ENCODE data around the gene TNFAIP1.
"Not testable (repeated sequence)": the region's sequence is repeated elsewhere in the genome, so short reads cannot be mapped to it uniquely, and the experiment has no call there.

TNFAIP1 gene

DNA sequence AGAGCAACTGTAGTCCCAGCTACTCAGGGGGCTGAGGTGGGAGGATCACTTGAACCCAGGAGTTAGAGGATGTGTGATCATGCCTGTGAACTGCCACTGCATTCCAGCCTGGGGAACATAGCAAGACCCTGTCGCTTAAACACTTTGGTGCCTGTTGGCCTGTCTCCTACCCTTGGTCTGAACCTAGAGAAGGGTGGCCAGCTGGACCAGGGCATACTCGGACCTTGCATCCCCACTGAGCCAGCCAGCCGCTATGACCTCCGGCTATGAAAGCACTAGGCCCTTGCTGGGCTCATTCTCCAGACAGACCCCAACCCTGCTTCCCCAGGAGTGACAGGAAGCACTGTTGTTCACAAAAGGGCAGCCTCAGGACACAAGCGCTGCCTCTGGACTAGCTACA is 4.9 kb upstream of the TNFAIP1 start:
- DNase-seq (no peak), ATAC-seq (replicated peaks) (no peak)
- H3K36me3 Mint-ChIP-seq (ENCODE audit: insufficient read depth) = peaks cover 47% of the 10 kb centered on the region
- H3K4me3 Mint-ChIP-seq = no peak overlapping the region
- no peaks in the 10 kb centered on the region for H3K9me3 Mint-ChIP-seq
- H3K27ac Mint-ChIP-seq = no peak overlapping the region
- no peaks in the 10 kb centered on the region for H3K27me3 Mint-ChIP-seq
- peaks cover 10 to 21% of the 10 kb centered on the region in 2 donors for H3K4me1 Mint-ChIP-seq (ENCODE audit: low read depth in 2 of 2)

DNA sequence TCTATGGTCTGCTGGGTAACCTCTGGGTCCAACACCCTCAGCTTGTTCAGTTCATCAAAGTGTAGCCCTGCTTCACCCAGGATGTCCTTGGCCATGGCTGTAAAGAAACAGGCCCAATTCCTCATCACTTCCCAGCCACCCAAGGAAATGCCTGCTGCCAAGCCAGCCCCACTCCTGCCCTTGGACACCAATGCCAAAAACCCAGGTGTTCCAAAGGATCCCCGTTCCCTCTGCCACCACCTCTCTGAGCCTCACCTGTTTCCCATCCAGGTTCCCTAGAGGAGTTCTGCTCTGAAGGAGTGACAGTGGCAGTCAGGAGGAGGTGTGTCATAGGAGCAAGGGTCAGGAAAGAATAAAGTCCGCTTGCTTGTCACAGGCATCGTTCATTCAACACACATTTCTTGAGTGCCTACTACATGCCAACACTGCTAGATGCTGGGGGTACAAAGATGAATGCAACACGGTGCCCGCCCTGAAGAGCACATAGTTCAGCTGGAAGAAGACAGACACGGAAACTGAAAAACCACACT is 3.6 kb upstream of the TNFAIP1 start:
- H3K27ac Mint-ChIP-seq = peak overlapping the region in 1 of 2 donors; percentile 59
- H3K9me3 Mint-ChIP-seq = no peaks in the 10 kb centered on the region
- peaks cover 17 to 25% of the 10 kb centered on the region in 2 donors for H3K4me1 Mint-ChIP-seq (ENCODE audit: low read depth in 2 of 2)
- H3K27me3 Mint-ChIP-seq = no peaks in the 10 kb centered on the region
- DNase-seq (no peak), ATAC-seq (replicated peaks) (no peak)
- no peak overlapping the region for H3K4me3 Mint-ChIP-seq
- H3K36me3 Mint-ChIP-seq (ENCODE audit: insufficient read depth) = peaks cover 49% of the 10 kb centered on the region

DNA sequence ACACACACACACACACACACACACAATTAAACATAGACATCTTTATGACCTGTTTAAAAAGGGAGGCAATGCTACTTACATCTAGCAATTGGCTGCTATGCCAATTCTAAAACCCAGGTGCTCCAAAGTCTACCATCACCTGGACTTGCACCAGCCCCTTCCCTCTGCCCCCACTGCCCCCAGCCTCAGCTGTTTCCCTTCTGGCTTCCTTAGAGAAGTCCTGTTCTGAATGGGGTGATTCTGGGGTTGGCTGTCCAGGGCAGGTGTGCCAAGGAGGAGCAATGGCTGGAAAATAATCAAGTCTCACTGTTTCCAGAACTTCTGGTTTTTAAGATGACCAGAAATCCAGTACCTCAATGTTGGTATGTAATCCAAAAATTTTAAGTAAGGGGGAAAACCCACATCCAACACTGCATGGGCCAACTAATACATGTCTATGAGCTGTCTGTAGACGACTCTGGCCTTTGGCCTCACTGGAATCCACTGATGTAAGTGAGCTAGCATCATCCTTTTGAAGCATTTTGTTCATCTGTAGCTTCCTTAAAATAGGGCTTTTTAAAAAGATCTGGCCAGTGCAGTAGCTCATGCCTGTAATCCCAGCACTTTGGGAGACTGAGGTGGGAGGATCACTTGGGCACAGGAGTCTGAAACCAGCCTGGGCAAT is 2.3 kb upstream of the TNFAIP1 start:
- ATAC-seq (replicated peaks) (no peak), DNase-seq (no peak)
- Mint-ChIP-seq H3K9me3 (no peaks in the 10 kb centered on the region), H3K27me3 (no peaks in the 10 kb centered on the region), H3K4me3 (peak overlapping the region in 1 of 2 donors; percentile 99), H3K36me3 (ENCODE audit: insufficient read depth) (peaks cover 42% of the 10 kb centered on the region), H3K4me1 (ENCODE audit: low read depth in 2 of 2) (peaks cover 28 to 30% of the 10 kb centered on the region in 2 donors), H3K27ac (peak overlapping the region; percentile 98)

- Mint-ChIP-seq H3K9me3 (no peaks in the 10 kb centered on the region), H3K27ac (peak overlapping the region; percentile 98), H3K4me3 (peak overlapping the region; percentile 94 to 99), H3K36me3 (ENCODE audit: insufficient read depth) (peaks cover 37% of the 10 kb centered on the region), H3K4me1 (ENCODE audit: low read depth in 2 of 2) (peaks cover 32 to 36% of the 10 kb centered on the region in 2 donors), H3K27me3 (no peaks in the 10 kb centered on the region)
- no peak for DNase-seq
- no peak for ATAC-seq (replicated peaks)
Measured at GRCh38 chr17:28334171-28334570, 1.4 kb upstream of the TNFAIP1 start.

GRCh38 chr17:28334666-28335200 is 828 bp upstream of the TNFAIP1 start:
- Mint-ChIP-seq H3K27me3 (no peaks in the 10 kb centered on the region), H3K4me3 (peak overlapping the region; percentile 94 to 99), H3K4me1 (ENCODE audit: low read depth in 2 of 2) (peaks cover 34 to 36% of the 10 kb centered on the region in 2 donors), H3K9me3 (no peaks in the 10 kb centered on the region), H3K27ac (peak overlapping the region; percentile 98), H3K36me3 (ENCODE audit: insufficient read depth) (peaks cover 32% of the 10 kb centered on the region)
- no peak for DNase-seq
- ATAC-seq (replicated peaks) = peak; percentile 3

- no peak for DNase-seq
- H3K36me3 Mint-ChIP-seq (ENCODE audit: insufficient read depth) = peaks cover 38% of the 10 kb centered on the region
- peak overlapping the region; percentile 94 to 99 for H3K4me3 Mint-ChIP-seq
- H3K27ac Mint-ChIP-seq = peak overlapping the region; percentile 98
- ATAC-seq (replicated peaks) = no peak
- H3K27me3 Mint-ChIP-seq = no peaks in the 10 kb centered on the region
- peaks cover 35 to 36% of the 10 kb centered on the region in 2 donors for H3K4me1 Mint-ChIP-seq (ENCODE audit: low read depth in 2 of 2)
- H3K9me3 Mint-ChIP-seq = no peaks in the 10 kb centered on the region
Measured at GRCh38 chr17:28335959-28336871, 654 bp downstream of the TNFAIP1 start.

GRCh38 chr17:28338056-28338768 is 2.7 kb downstream of the TNFAIP1 start:
- DNase-seq (no peak), ATAC-seq (replicated peaks) (no peak)
- peak overlapping the region in 1 of 2 donors; percentile 67 for H3K27ac Mint-ChIP-seq

DNA sequence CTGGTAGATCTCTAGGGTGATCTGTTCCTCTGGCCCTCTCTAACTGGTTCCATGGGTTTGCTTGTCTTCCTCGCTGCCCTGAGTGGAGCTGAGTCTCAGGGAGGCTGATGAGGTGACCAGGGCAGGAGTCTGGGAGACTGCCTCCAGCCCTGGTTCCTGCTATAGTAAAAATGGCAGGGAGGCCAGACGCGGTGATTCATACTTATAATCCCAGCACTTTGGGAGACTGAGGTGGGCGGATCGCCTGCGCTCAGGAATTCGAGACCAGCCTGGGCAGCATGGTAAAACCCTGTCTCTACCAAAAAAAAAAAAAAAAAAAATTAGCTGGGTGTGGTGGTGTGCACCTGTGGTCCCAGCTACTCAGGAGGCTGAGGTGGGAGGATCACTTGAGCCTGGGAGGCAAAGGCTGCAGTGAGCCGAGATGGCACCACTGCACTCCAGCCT is 3.2 kb downstream of the TNFAIP1 start:
- H3K27me3 Mint-ChIP-seq; ATAC-seq (replicated peaks); H3K4me3 Mint-ChIP-seq; DNase-seq; H3K9me3 Mint-ChIP-seq: not testable (repeated sequence)
- Mint-ChIP-seq H3K4me1 (ENCODE audit: low read depth in 2 of 2) (peaks cover 31 to 36% of the 10 kb centered on the region in 2 donors), H3K36me3 (ENCODE audit: insufficient read depth) (peaks cover 37% of the 10 kb centered on the region), H3K27ac (peak overlapping the region in 1 of 2 donors; percentile 67)

More at GRCh38 chr17:28338056-28338768, 2.7 kb downstream of the TNFAIP1 start:
- Mint-ChIP-seq H3K4me1 (ENCODE audit: low read depth in 2 of 2) (peaks cover 31 to 36% of the 10 kb centered on the region in 2 donors), H3K9me3 (no peaks in the 10 kb centered on the region), H3K27me3 (no peaks in the 10 kb centered on the region), H3K36me3 (ENCODE audit: insufficient read depth) (peaks cover 37% of the 10 kb centered on the region), H3K4me3 (no peak overlapping the region)

GRCh38 chr17:28339431-28339830 is 3.9 kb downstream of the TNFAIP1 start:
- H3K9me3 Mint-ChIP-seq = no peaks in the 10 kb centered on the region
- H3K4me3 Mint-ChIP-seq = no peak overlapping the region
- H3K27ac Mint-ChIP-seq = peak overlapping the region in 1 of 2 donors; percentile 53
- DNase-seq = no peak
- peaks cover 43% of the 10 kb centered on the region for H3K36me3 Mint-ChIP-seq (ENCODE audit: insufficient read depth)
- no peak for ATAC-seq (replicated peaks)
- no peaks in the 10 kb centered on the region for H3K27me3 Mint-ChIP-seq
- peaks cover 25 to 30% of the 10 kb centered on the region in 2 donors for H3K4me1 Mint-ChIP-seq (ENCODE audit: low read depth in 2 of 2)

GRCh38 chr17:28340374-28340773 is 4.8 kb downstream of the TNFAIP1 start:
- Mint-ChIP-seq H3K4me1 (ENCODE audit: low read depth in 2 of 2) (peaks cover 17 to 30% of the 10 kb centered on the region in 2 donors), H3K36me3 (ENCODE audit: insufficient read depth) (peaks cover 43% of the 10 kb centered on the region), H3K9me3 (no peaks in the 10 kb centered on the region)

DNA sequence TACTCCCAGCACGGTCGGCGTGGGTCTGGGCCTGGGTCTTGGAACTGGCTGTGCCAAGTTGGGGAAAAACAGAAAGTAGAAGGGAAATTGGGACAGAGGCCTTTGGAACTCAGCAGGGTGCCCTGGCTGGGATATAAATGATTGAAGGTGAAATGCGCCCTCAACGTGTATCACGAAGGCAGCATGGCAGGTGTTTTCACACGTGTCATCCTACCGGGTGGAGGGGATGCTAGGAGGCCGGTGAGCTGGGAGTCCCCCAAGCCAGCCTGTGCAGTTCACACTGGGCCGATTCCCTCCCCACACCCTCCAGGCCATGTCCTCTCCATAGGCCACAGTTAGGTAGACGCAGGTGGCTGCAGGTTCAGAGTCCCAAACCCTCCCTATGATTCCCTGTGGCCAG is 6.0 kb downstream of the TNFAIP1 start:
- H3K27ac Mint-ChIP-seq = peak overlapping the region in 1 of 2 donors; percentile 53
- ATAC-seq (replicated peaks) (no peak), DNase-seq (no peak)
- H3K9me3 Mint-ChIP-seq = no peaks in the 10 kb centered on the region
- H3K36me3 Mint-ChIP-seq (ENCODE audit: insufficient read depth) = peaks cover 45% of the 10 kb centered on the region
- peaks cover 12 to 21% of the 10 kb centered on the region in 2 donors for H3K4me1 Mint-ChIP-seq (ENCODE audit: low read depth in 2 of 2)
- no peak overlapping the region for H3K4me3 Mint-ChIP-seq
- no peaks in the 10 kb centered on the region for H3K27me3 Mint-ChIP-seq

More at GRCh38 chr17:28340374-28340773, 4.8 kb downstream of the TNFAIP1 start:
- H3K27me3 Mint-ChIP-seq = no peaks in the 10 kb centered on the region
- no peak for DNase-seq
- peak overlapping the region in 1 of 2 donors; percentile 53 for H3K27ac Mint-ChIP-seq
- H3K4me3 Mint-ChIP-seq = no peak overlapping the region
- ATAC-seq (replicated peaks) = no peak

DNA sequence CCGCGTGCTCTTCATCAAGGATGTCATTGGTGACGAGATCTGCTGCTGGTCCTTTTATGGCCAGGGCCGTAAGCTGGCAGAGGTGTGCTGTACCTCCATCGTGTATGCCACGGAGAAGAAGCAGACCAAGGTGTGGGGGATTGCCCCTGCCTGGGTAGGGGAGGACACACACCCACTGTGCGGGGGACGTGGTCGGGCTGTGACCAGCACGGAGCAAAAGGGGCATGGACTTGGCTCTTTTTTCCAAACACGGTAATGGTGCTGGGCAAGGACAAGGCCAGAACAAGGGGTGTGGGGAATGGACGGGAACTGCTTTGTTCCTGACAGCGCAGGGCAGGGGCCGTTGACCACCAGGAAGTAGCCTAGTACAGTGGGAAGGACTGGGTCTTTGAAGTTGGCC is 6.8 kb downstream of the TNFAIP1 start:
- Mint-ChIP-seq H3K36me3 (ENCODE audit: insufficient read depth) (peaks cover 53% of the 10 kb centered on the region), H3K4me3 (no peak overlapping the region), H3K9me3 (no peaks in the 10 kb centered on the region), H3K4me1 (ENCODE audit: low read depth in 2 of 2) (peaks cover 11 to 15% of the 10 kb centered on the region in 2 donors), H3K27me3 (no peaks in the 10 kb centered on the region), H3K27ac (peak overlapping the region in 1 of 2 donors; percentile 53)
- ATAC-seq (replicated peaks) (no peak), DNase-seq (no peak)

Data from effector memory CD8-positive, alpha-beta T cell (primary cell).